Measurements from ENCODE around the gene PIM1.

DNA sequence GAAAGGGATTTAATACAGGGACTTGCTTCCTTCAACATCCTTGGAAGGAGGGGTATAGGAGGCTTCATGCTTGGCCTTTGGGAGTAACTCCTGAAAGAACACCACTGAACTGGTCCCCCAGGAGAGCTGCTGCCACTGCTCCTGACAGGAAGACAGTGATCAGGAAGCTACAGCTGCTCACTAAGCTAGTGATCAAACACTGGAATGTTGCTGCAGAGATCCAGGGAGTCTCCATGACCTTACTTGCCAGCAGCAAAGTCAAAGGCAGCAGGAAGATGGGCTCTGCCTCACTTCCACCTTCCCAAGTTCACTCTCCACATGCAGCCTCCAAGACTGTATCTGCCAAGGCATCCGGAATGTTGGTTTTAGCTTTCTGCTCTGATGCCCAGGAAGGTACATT, 31.8 kb downstream of the PIM1 start:
- TF ChIP-seq EZH2 (IDR thresholded peaks at IDR 0.05; ENCODE audit: low read length), result no peak
- TF ChIP-seq, protein P1, sequence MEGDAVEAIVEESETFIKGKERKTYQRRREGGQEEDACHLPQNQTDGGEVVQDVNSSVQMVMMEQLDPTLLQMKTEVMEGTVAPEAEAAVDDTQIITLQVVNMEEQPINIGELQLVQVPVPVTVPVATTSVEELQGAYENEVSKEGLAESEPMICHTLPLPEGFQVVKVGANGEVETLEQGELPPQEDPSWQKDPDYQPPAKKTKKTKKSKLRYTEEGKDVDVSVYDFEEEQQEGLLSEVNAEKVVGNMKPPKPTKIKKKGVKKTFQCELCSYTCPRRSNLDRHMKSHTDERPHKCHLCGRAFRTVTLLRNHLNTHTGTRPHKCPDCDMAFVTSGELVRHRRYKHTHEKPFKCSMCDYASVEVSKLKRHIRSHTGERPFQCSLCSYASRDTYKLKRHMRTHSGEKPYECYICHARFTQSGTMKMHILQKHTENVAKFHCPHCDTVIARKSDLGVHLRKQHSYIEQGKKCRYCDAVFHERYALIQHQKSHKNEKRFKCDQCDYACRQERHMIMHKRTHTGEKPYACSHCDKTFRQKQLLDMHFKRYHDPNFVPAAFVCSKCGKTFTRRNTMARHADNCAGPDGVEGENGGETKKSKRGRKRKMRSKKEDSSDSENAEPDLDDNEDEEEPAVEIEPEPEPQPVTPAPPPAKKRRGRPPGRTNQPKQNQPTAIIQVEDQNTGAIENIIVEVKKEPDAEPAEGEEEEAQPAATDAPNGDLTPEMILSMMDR (optimal IDR thresholded peaks at IDR 0.05 in 1 of 3, IDR thresholded peaks at IDR 0.05 in 1 of 3, conservative IDR thresholded peaks at IDR 0.05 in 1 of 3; ENCODE audit: extremely low read depth in 1 of 3, insufficient read depth in 2 of 3, low read length in 3 of 3), result no peak
